Fibroblast of skin of abdomen (primary cell): ENCODE measurements around the gene FDXR.
A peak's percentile ranks its signal among the peaks of the same experiment; 100 is the strongest.

Experiments
- DNase-seq: peaks from one replicate; pipeline ENCODE4 v3.0.0-alpha.2; 2013

The FDXR gene

DNA sequence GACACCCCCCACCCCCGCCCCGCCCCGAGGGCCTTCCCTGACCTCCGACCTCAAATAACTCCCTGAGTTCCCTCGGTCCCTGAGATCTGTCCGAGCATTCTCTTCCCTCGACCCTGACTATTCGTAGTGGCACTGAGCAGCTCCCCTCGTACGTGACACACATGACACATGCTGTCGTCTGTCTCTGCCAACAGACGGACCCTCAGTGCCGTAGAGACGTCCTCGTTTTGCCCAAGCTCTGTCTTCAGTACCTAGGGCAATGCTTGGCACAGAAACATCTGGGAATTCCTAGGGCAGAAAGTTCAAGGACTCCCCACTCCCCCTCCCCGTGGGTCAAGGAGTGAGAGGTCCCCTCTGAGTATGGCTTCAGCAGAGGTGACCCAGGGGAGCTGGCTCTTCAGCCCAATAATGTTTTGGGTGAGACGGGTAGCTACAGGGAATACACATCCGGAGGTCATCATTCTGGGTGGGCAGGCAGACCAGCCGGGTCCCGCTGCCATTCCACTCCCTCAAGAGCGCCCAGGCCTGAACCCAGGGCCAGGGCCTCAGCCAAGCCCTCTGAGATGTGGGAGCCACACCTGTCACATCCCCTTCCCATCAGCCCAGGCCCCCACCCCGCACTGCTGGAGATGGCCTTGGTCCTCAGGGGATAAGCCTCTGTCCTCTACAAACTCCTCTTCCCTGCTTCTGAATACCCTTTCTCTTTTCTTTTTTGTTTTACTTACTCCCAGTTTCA is 21.3 kb upstream of the FDXR start:
- no peak for DNase-seq

DNA sequence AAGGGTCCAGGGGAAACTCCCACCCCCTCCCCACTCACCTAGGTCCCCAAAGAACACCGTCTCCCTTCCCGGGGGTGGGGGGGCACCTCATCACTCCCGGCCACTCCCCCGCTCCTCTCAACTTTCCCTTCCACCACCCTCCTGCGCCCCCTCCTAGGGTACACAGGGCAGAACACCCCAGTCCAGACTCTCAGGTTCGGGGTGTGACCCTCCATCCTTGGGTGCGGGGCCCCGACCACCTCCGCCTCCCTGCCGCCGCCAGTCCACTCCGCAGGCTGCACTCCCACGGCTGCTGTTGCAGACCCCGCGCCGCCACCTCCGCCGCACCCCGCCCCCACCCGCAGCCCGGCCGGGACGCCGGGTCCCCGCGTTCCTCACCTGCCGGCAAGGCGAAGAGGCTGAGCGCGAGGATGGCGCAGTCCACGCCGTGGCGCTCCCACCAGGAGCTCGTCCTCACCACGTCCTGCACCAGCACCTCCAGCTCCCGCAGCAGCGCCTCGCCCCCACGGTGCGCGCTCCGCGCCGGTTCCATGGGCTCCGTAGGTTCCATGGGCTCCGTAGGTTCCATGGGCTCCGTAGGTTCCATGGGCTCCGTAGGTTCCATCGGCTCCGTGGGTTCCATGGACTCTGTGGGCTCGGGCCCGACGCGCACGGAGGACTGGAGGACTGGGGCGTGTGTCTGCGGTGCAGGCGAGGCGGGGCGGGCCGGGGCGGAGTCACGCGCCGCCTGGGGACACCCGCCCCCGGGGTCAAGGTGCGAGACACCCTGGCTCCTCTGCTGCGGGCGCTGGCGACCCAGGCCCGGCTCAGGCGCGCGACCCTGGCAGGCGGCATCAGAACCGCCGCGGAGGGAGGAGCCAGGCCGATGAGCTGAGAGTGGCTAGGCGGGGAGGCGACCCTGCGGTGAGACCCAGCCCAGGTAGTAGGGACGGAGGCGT is 20.4 kb upstream of the FDXR start, which contains the start of gene FADS6:
TSS of gene FADS6 (minus strand) at position 660 of the 938 bp plus-strand sequence. CDS start at position 622, 38 bp downstream.
- no peak for DNase-seq

DNA sequence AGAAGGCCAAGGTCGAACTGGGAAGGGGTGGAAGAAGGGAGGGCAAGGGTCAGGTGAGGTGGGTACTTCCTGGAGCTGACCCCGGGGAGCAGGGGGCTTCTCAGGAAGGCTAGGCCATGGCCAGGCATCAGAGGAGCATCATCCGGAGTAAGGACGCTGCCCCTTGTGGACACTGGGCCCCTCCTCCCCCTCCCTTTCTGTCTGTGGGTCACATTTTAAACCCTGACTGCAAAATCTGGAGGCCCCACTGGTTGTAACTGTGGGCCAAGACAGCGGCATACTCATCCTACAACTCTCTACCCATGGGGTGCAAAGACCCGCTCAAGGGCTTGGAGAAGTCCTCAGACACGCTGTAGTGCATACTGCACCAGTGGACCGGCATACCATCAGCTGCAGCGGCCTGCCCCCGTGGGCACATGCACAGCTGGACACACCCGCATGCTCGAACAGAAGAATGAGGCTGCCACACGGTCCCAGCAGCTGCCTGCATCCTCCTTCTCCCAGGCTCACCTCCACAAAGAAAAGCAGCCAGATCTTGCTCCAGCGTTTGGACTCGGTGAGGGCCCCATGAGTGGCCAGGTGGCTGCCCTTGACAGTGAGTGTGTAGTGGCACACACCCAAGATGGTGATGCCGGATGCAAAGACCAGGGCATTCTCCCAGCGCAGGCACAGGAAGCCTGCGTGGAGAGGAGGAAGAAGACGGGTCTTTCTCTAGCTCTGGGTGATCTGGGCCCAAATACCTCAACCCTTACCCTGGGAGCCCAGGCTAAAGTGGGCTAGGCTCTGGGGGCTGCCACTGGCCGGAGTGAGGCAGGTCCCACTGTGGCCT is 19.4 kb upstream of the FDXR start:
- no peak for DNase-seq

DNA sequence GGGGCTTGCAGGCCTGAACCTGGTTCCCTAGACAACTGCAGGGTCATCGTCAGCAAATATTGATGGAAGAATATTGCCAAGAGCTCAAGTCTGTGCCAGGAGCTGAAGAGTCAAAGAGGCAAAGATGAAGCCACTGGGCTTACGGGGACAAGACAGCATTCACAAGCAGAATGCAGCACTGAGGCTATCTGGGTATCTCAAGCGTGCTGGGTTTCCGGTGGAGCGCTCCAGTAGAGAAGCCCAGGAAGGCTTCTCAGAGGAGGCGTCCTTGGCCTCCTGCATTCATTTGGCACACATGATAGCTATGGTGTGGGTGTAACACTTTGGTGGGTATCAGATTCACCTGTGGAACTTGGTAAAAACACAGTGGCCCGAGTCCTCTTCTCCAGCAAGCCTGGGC is 17.8 kb upstream of the FDXR start:
- DNase-seq, result no peak

DNA sequence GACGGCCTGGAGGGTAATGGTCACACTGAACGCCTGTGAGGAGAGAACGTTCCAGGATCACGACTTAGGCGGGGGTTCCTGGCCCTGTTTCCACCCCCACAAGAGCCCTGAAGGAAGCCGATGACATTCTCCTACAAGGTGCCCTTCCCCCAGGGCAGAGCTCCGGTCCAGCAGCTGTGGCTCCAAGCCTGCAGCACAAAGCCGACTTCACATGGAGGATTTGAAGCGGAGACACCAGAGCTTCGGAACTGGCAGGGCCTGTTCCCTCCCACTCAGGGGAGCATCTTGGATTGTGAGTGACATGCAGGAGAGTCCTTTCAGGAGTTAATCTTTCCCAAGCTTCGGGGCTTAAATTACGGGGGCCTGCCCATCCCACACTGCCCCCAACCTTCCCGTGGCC is 15.7 kb upstream of the FDXR start:
- no peak for DNase-seq

DNA sequence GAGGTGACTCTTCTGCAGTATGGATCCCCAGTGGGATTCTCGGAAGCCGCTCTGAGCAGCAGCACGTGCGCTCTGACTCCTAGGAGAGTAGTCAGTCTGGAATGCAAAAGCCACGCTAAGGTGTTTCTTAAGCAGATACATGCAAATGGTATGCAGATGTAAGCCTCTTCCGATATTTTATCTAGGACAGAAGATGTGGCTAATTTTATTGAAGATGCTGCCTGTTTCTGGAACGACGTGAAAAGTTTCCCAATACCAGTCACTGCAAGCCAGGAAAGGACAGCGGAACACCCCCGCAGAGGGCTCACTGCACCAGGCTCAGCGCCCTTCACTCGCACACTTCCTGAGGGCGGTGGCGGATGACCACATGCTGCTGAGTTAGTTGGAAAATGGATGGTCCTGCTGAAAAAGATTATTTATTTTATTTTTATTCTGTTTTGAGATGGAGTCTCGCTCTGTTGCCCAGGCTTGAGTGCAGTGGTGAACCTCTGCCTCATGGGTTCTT is 10.5 kb upstream of the FDXR start:
- DNase-seq, result peak; percentile 16

DNA sequence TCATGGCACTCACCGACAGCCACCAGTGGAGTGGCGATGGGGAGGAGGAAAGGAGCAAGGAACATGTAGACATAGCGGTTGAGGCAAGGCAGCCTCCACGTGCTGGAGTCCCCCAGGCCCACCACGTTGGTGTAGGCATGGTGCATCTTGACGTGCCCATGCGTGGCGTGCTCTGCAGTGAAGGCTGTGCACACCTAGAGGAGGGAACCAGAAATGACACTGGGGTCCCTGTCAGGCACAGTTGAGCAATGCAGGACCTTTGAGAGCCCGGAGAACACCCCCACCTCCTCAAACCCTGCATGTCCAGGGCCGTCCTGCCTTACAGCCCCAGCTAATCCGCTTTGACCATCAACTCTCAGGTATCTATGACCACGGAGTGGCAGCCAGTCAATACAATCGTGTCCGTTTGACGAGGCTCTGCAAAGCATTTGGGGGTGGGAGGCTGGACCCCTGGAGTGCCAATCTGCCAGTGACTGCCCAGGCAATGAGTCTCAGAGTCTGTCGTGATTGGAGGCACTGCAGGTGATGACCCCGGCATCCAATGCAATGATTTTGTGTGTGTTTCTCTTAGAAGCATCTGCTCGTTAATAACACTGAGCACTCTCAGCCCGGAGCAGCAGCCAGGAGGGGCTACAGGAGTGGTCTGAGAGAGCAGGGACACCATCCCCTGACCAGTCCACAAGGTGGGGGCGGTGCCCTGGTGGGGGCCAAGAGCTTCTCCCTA is 9.9 kb upstream of the FDXR start:
- DNase-seq, result no peak

DNA sequence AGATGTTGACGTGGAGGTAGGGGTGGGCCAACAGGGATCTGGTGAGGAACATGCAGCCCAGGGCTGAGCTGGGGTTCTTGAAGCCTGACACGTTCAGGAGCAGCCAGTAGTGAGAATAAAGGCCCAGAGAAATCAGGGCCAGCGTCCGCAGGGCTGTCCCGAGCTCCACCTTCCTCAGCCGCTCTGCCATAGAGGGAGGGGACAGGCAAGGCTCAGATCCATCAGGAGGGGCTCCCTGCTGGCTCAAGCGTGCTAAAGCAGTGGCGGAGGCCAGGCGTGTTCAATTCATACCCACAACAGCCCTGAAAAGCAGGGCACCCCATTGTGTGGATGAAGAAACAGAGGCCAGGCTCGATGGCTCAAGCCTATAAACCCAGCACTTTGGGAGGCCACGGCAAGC is 8.3 kb upstream of the FDXR start:
- no peak for DNase-seq

DNA sequence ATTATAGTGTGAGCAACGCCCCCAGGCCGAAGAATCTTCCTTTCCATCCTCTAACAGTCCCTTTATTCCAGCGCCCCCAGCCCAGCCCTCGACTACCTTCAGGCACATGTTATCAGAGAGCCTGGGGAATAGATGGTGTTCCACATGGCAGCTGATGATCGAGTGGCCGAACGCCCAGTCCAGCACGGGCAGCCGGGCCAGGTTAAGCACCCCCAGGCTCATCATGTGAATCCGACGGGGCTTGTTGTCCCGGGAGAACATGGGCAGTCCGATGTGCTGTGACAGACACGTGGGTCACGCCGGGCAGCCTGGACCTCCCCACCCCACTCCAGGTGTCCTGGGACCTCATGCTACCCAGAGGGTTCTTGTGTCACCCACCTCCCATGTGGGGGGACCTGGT is 6.5 kb upstream of the FDXR start:
- no peak for DNase-seq

DNA sequence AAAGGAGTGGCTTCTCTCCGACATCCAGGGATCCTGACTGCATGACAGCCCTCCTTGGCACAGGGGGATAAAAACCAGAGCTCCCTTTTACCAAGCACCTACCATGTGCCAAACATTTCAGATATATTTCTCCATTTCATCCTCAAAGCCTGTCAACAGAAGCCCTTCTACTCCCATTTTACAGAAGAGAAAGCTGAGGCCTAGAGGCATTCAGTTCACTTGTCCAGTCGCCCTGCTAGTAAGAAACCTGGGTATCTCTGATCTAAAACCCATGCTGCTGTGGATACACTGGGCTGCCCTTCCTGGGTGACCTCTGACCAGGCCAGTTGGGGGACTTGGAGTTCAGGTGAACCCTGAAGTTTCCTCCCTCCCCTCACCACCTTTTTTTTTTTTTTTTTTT is 5.9 kb upstream of the FDXR start:
- no peak for DNase-seq

DNA sequence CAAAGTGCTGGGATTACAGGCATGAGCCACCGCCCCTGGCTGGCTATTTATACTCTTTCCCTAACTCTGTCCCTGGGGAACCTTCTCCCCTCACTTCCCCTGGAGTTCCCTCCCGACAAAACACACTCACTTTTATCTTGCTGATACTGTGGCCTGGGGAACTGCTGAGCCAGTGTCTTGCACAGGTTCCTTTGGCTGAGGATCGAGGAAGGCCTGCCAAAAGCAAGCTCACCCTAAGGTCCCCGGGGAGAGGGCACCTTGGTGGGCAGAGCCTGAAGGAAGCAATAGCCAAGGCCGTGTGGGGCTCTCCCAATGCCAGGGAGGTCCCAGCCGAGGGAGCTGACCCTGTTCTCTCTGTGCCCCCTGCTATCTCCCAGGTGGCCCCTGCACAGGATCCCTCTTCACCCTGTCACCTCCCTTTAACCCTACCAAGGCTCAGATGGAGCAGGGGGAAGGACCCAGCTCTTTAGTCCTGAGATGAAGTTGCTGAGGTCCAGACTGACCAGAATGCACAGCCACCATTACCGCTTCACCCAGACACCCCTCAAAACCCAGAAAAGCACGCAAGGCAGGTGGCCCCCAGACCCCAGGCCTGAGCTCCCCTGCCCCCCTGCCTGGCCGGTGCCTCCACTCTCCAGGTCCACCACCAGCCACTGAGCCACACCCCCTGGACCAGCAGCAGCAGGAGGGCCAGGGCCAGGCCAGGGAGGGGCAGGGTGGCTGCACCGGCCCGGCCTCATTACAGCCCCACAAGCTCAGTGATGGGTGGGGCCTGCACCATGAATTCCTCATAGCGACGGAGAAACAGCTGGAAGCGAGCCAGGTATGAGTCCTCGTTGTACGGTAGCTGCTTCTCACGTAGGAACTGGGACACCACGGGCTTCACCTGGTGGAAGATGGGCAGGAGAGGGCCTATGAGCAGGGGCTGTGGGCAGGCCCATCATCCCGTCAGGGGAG is 5.1 kb upstream of the FDXR start:
- no peak for DNase-seq

DNA sequence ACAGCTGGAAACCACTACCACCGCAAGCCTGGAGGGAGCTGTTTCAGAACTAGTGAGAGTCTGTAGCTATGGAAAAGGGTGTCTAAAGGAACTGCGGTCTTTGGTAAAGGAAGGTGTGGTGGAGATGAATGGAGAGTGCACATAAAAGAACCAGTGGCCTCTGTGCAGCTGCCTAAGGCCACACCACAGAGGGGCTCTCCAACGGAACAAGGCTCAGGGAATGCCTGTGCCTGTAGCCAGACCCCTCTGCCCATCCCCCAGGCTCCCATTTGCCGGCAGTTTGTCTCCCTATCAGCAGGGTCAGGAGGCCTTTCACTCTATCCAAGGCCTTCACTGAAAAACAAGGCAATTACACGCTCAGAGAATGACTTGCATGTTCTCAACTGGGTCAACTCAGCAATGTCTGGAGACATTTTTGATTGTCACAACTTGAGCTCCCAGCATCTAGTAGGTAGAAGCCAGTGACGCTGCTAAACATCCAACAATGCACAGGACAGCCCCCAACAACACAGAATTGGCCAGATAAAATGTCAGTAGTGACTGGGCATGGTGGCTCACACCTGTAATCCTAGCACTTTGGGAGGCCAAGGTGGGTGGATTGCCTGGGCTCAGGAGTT is 3.3 kb upstream of the FDXR start:
- no peak for DNase-seq

DNA sequence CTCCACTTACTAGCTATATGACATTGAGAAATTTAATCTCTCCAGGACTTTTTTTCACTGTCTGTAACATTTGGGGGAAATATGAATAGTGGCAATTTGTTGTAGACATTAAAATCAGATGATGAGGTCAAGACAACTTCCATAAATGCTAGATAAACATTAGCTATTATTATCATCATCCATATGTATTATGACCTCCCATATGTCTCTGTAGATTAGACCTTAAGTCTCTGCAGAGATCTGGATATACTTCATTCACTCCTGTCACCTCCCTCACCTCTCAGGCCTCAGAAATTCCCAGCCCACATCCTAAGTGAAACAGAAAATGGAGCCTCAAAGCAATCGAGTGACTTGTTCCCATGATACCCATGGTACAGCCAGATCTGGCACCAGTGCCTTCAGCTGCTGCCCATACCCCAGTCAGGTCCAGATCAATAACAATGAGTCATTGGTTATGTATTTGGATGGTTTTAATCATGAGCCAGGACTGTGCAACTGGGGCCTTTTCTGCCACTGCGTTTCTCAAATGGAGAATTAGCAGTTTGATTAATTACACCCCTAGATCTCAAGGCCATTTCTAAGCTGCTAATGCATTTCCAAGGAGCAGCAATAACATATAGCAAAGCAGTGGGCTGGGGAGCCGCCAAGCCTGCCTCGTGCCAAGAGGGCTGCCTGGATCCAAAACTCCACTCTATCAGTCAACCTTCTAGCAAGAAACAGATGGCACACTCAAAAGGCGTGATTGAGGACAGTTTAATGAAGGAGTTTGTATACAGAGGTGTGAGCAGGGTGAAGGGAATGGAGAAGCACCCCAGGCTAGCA is 2.6 kb upstream of the FDXR start:
- DNase-seq, result no peak

DNA sequence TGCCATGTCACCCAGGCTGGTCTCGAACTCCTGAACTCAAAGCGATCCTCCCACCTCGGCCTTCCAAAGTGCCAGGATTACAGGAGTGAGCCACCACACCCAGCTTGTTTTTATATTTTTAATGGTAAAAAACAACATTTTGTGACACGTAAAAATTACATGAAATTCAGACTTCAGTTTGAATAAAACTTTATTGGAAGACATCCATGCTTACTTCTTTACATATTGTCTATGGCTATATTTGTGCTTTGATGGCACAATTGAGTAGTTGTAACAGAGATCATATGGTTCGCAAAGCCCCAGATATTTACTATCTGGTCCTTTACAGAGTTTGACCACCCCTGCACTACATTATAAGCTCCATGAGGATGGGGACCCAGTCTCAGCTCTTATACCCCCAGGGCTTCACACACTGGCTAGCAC is 1.8 kb upstream of the FDXR start:
- no peak for DNase-seq

DNA sequence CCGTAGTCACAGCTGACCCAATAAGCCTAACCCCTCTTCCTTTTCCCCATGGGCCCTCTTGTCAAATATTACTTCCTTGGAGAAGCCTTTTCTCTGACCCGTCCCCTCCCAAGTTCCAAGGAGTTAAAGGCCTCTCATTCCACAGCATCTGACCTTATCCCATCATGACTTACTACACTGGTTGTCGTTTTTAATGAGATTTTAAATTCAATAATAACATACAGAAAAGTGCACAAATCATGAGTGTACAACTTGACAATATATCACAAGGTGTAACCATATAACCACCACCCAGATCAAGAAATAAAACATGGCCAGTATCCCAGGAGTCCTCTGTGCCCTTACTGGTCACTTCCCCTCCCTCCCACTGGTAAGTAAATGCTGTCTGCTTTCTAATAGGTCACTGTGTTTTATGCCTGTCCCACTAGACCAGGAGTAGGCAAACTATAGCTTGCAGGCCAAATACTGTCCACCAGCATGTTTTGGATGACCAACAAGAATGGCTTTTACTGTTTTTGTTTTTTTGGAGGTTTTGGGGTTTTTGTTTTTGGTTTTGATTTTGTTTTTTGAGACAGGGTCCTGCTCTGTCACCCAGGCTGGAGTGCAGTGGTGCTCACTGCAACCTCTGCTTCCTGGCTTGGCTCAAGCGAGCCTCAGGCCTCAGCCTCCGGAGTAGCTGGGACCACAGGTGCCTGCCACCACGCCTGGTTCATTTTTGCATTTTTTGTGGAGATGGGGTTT is 1.2 kb upstream of the FDXR start:
- DNase-seq, result no peak

DNA sequence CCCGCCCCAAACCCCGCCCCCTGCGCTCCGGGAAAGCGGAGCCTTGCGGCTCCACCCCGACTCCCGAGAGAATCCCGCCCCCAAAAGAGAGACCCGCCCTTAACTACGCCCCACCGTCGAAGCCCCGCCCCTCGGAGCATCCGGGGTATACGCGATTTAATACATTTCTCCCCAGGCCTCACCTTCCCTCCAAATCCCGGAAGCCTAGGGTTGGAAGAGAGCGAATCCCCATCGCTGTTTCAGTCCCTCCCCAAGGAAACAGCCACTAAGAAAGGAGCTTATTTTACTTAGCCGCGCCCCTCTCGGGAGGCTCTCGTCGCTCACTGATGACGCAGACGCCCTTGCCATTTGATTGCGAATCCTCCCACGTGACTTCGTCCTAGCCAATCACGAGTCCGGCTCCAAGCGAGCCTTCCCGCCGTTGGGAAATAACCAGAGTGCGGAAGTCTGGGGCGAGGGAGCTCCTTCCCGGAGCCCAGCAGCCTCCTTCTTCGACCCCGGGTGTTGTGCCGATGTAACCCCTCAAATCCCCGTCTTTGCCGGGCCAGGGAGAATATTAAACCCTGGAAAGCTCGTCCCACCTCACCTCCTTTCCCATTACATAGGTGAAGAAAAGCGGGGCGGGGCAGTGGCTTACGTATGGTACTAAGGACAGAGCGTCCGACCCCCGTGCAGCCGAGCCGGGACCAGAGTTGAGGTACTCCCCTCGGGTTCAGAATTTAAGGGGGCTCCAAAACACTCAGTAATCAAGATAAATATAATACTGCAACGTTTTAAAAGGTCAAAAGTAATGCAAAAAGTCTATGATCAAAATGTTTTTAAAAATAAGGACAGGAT is 461 bp upstream of the FDXR start:
- peak; percentile 100 for DNase-seq

DNA sequence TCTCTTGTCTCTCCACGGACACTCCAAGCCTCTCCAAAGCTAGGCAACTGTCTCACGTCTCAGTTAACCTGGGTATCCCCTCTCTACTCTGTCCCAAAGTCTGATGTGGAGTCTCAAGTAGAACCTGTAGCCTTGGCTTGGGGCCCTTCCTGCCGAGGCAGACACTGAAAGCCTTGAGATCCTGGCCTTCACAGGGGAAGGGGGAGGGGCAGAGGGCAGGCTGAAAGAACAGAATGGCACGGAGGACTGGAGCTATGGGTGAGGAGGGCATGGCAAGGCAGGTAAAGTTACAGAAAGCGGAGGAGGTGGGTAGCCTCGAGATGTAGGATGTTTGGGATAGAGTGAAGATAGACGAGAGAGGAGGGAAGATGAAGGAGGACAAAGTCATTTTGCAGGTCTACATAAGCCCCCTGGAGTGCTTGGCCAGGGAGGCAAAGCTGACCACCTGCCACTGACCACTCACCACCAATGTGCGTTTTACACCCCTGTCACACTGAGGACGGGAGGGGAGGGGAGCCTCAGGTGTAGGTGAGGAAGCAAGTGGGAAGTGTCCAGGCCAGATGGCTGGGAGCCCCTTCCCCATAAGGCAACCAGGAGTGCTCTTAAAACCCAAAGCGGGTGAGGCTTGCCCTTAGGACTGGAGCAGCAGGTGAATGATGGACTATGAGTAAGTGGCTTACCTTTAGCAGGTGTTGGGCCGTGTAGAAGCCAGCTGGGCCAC is 1.3 kb downstream of the FDXR start:
- DNase-seq, result no peak
